Adipocyte (in vitro differentiated cells): ENCODE data around the gene CBARP.

ENCODE experiments used
- DNase-seq: peaks from one replicate; pipeline ENCODE4 v3.0.0-alpha.2; 2015; ENCODE audit warnings: low read depth
- H3K27me3 ChIP-seq: replicated peaks from 2 replicates; pipeline ENCODE4 v1.7.0; 2013; ENCODE audit warnings: mild to moderate bottlenecking, low read length, moderate library complexity; ENCODE audit not compliant: control insufficient read depth, insufficient read depth
- H3K36me3 ChIP-seq: 2 replicates; pipeline ENCODE4 v1.7.0; 2013; ENCODE audit warnings: low read length, mild to moderate bottlenecking, moderate library complexity; ENCODE audit not compliant: control insufficient read depth, insufficient read depth, severe bottlenecking
- H3K4me1 ChIP-seq: 2 replicates; pipeline ENCODE4 v1.7.0; 2013; ENCODE audit warnings: mild to moderate bottlenecking, low read length, moderate library complexity; ENCODE audit not compliant: control insufficient read depth, insufficient read depth
- H3K4me3 ChIP-seq: 2 replicates; pipeline ENCODE4 v1.7.0; 2013; ENCODE audit warnings: mild to moderate bottlenecking, low read length, moderate library complexity
- H3K9ac ChIP-seq: 2 replicates; pipeline ENCODE4 v1.7.0; 2013; ENCODE audit warnings: mild to moderate bottlenecking, low read length, moderate library complexity
- H3K9me3 ChIP-seq: 2 replicates; pipeline ENCODE4 v1.7.0; 2013; ENCODE audit warnings: mild to moderate bottlenecking, low read length, moderate library complexity; ENCODE audit not compliant: control insufficient read depth

The CBARP gene

GRCh38 chr19:1261538-1261797, 23.7 kb upstream of the CBARP start:
- Histone ChIP-seq H3K27me3 (no peaks in the 10 kb centered on the region), H3K4me3 (peak overlapping the region; percentile 83), H3K4me1 (peaks cover 59% of the 10 kb centered on the region), H3K36me3 (peaks cover 21% of the 10 kb centered on the region), H3K9me3 (no peaks in the 10 kb centered on the region), H3K9ac (peak overlapping the region; percentile 90)
- DNase-seq = peak; percentile 39

- DNase-seq = peak; percentile 99
- Histone ChIP-seq H3K9ac (peak overlapping the region; percentile 90), H3K4me3 (peak overlapping the region; percentile 83), H3K9me3 (no peaks in the 10 kb centered on the region), H3K27me3 (no peaks in the 10 kb centered on the region), H3K36me3 (peaks cover 26% of the 10 kb centered on the region), H3K4me1 (peaks cover 56% of the 10 kb centered on the region)
Observed at GRCh38 chr19:1260749-1261537, 23.1 kb upstream of the CBARP start.

- no peak overlapping the region for H3K4me3 ChIP-seq
- no peak for DNase-seq
- no peaks in the 10 kb centered on the region for H3K27me3 ChIP-seq
- peak overlapping the region; percentile 55 for H3K9ac ChIP-seq
- no peaks in the 10 kb centered on the region for H3K9me3 ChIP-seq
- H3K36me3 ChIP-seq = peaks cover 34% of the 10 kb centered on the region
- H3K4me1 ChIP-seq = peaks cover 58% of the 10 kb centered on the region
Observed at GRCh38 chr19:1259876-1260748, 22.3 kb upstream of the CBARP start.

- peak; percentile 52 for DNase-seq
- peaks cover 42% of the 10 kb centered on the region for H3K36me3 ChIP-seq
- no peaks in the 10 kb centered on the region for H3K27me3 ChIP-seq
- peak overlapping the region; percentile 15 for H3K4me3 ChIP-seq
- H3K4me1 ChIP-seq = peaks cover 62% of the 10 kb centered on the region
- H3K9ac ChIP-seq = peak overlapping the region; percentile 55
- no peaks in the 10 kb centered on the region for H3K9me3 ChIP-seq
Observed at GRCh38 chr19:1259206-1259875, 21.5 kb upstream of the CBARP start.

- H3K9ac ChIP-seq = peak overlapping the region; percentile 55
- DNase-seq = no peak
- H3K9me3 ChIP-seq = no peaks in the 10 kb centered on the region
- peak overlapping the region; percentile 15 for H3K4me3 ChIP-seq
- H3K27me3 ChIP-seq = no peaks in the 10 kb centered on the region
- peaks cover 48% of the 10 kb centered on the region for H3K36me3 ChIP-seq
- peaks cover 68% of the 10 kb centered on the region for H3K4me1 ChIP-seq
Observed at GRCh38 chr19:1258707-1259205, 21.0 kb upstream of the CBARP start.

GRCh38 chr19:1258163-1258492, 20.3 kb upstream of the CBARP start:
- H3K9ac ChIP-seq = peak overlapping the region; percentile 55
- no peaks in the 10 kb centered on the region for H3K9me3 ChIP-seq
- H3K4me3 ChIP-seq = no peak overlapping the region
- H3K27me3 ChIP-seq = no peaks in the 10 kb centered on the region
- peaks cover 73% of the 10 kb centered on the region for H3K4me1 ChIP-seq
- DNase-seq = no peak
- H3K36me3 ChIP-seq = peaks cover 48% of the 10 kb centered on the region

GRCh38 chr19:1257475-1258162, 19.8 kb upstream of the CBARP start:
- Histone ChIP-seq H3K4me1 (peaks cover 71% of the 10 kb centered on the region), H3K36me3 (peaks cover 48% of the 10 kb centered on the region)

GRCh38 chr19:1256646-1257474, 19.1 kb upstream of the CBARP start:
- Histone ChIP-seq H3K9me3 (no peaks in the 10 kb centered on the region), H3K27me3 (no peaks in the 10 kb centered on the region), H3K36me3 (peaks cover 48% of the 10 kb centered on the region), H3K4me3 (no peak overlapping the region), H3K9ac (peak overlapping the region; percentile 68), H3K4me1 (peaks cover 63% of the 10 kb centered on the region)
- DNase-seq = peak; percentile 0

More at GRCh38 chr19:1257475-1258162, 19.8 kb upstream of the CBARP start:
- DNase-seq = no peak
- H3K4me3 ChIP-seq = no peak overlapping the region
- no peaks in the 10 kb centered on the region for H3K9me3 ChIP-seq
- no peaks in the 10 kb centered on the region for H3K27me3 ChIP-seq
- peak overlapping the region; percentile 55 for H3K9ac ChIP-seq

GRCh38 chr19:1255186-1256161, 17.7 kb upstream of the CBARP start:
- Histone ChIP-seq H3K4me1 (peaks cover 55% of the 10 kb centered on the region), H3K36me3 (peaks cover 54% of the 10 kb centered on the region), H3K9ac (peak overlapping the region; percentile 97), H3K4me3 (no peak overlapping the region), H3K27me3 (no peaks in the 10 kb centered on the region), H3K9me3 (no peaks in the 10 kb centered on the region)
- no peak for DNase-seq
